SK-N-MC (cell line): Measurements from ENCODE around the gene WBP1.

ENCODE experiments used
- DNase-seq: peaks from one replicate; pipeline ENCODE4 v3.0.0-alpha.2; 2011; ENCODE audit warnings: low read depth, low spot score
- H3K27ac ChIP-seq: fragments of 200-600 bp; sonication (generic); 2 replicates; pipeline ENCODE4 v1.5.1; 2016; ENCODE audit warnings: mixed run types
- H3K36me3 ChIP-seq: fragments of 200-600 bp; sonication (generic); 2 replicates; pipeline ENCODE4 v1.6.1; 2017; ENCODE audit warnings: antibody characterized with exemption, low read length, mixed read lengths; ENCODE audit not compliant: insufficient read depth
- H3K4me3 ChIP-seq: fragments of 200-600 bp; sonication (generic); 2 replicates; pipeline ENCODE4 v1.5.1; 2016
- H3K9ac ChIP-seq: fragments of 200-600 bp; sonication (generic); 2 replicates; pipeline ENCODE4 v1.8.0; 2017; ENCODE audit warnings: mixed run types, mixed read lengths; ENCODE audit not compliant: insufficient read length
- H3K9me3 ChIP-seq: fragments of 200-600 bp; sonication (generic); 2 replicates; pipeline ENCODE4 v1.6.1; 2017; ENCODE audit warnings: low read depth, mild to moderate bottlenecking, antibody characterized with exemption, low read length, moderate library complexity, mixed read lengths
- EZH2 ChIP-seq: fragments of 200-600 bp; sonication (generic); IDR thresholded peaks from one replicate; pipeline ENCODE4 v1.6.1; 2017; ENCODE audit warnings: antibody characterized with exemption
- FOXP2 ChIP-seq: optimal IDR thresholded peaks from 2 replicates; pipeline ENCODE3; 2011; ENCODE audit warnings: mild to moderate bottlenecking, moderate library complexity; ENCODE audit not compliant: insufficient read depth; ENCODE audit errors: extremely low read length, control extremely low read depth
- POLR2AphosphoS5 ChIP-seq: IDR thresholded peaks from 2 replicates; pipeline ENCODE4 v1.6.1; 2012; ENCODE audit warnings: mild to moderate bottlenecking, low read depth, low read length, borderline replicate concordance

Gene WBP1

GRCh38 chr2:74488643-74489481 is 30.6 kb downstream of the WBP1 start:
- Histone ChIP-seq H3K36me3 (peaks cover 14% of the 10 kb centered on the region; the same call in 1 of the 2 replicates), H3K9me3 (no peaks in the 10 kb centered on the region), H3K27ac (no peak overlapping the region), H3K4me3 (no peak overlapping the region), H3K9ac (no peak overlapping the region)
- TF ChIP-seq FOXP2 (no peak), EZH2 (no peak), POLR2AphosphoS5 (no peak)
- no peak for DNase-seq

GRCh38 chr2:74489906-74490305 is 31.7 kb downstream of the WBP1 start:
- no peak for DNase-seq
- Histone ChIP-seq H3K4me3 (no peak overlapping the region), H3K9ac (no peak overlapping the region), H3K36me3 (peaks cover 14% of the 10 kb centered on the region; the same call in 1 of the 2 replicates), H3K9me3 (no peaks in the 10 kb centered on the region), H3K27ac (no peak overlapping the region)
- TF ChIP-seq POLR2AphosphoS5 (no peak), FOXP2 (no peak), EZH2 (no peak)

GRCh38 chr2:74491648-74492544 is 33.7 kb downstream of the WBP1 start:
- H3K9ac ChIP-seq = no peak overlapping the region
- no peak overlapping the region for H3K4me3 ChIP-seq
- TF ChIP-seq EZH2 (no peak), POLR2AphosphoS5 (no peak), FOXP2 (no peak)
- H3K36me3 ChIP-seq = peaks cover 14% of the 10 kb centered on the region; the same call in 1 of the 2 replicates
- H3K9me3 ChIP-seq = no peaks in the 10 kb centered on the region
- H3K27ac ChIP-seq = no peak overlapping the region
- DNase-seq = no peak

DNA sequence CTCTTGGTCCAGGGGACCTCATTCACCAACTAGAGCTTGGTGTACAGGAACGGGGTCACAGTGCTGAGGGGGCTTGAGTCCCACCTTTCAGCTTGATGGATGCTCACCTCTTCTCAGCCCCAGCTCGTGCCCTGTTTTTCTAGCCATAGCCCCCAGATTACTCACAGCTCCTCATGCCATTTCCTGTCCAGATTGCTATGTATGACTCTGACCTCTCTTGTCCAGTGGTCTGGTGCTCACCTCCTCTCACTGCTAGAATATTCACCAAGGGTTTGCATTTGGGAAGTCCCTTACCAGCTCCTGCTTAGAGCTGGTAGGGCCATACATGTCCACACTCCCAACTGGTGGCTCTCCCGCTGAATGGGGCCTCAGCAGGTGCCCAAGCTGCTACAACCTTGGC is 35.3 kb downstream of the WBP1 start:
- no peak for DNase-seq
- no peak for TF ChIP-seq EZH2
- TF ChIP-seq FOXP2 = no peak
- no peak for TF ChIP-seq POLR2AphosphoS5
- no peak overlapping the region for H3K9ac ChIP-seq
- peaks cover 14% of the 10 kb centered on the region; the same call in 1 of the 2 replicates for H3K36me3 ChIP-seq
- H3K9me3 ChIP-seq = no peaks in the 10 kb centered on the region
- H3K4me3 ChIP-seq = no peak overlapping the region
- H3K27ac ChIP-seq = no peak overlapping the region

- Histone ChIP-seq H3K9ac (no peak overlapping the region), H3K9me3 (no peaks in the 10 kb centered on the region), H3K36me3 (peaks cover 14% of the 10 kb centered on the region; the same call in 1 of the 2 replicates), H3K27ac (no peak overlapping the region), H3K4me3 (no peak overlapping the region)
- TF ChIP-seq FOXP2 = no peak
- TF ChIP-seq POLR2AphosphoS5 = no peak
- no peak for TF ChIP-seq EZH2
- DNase-seq = no peak
Measured at GRCh38 chr2:74495440-74495839, 37.2 kb downstream of the WBP1 start.

- Histone ChIP-seq H3K36me3 (peaks cover under 1% of the 10 kb centered on the region; the same call in 1 of the 2 replicates), H3K4me3 (no peak overlapping the region), H3K9me3 (no peaks in the 10 kb centered on the region), H3K27ac (no peak overlapping the region), H3K9ac (no peak overlapping the region)
- no peak for DNase-seq
- TF ChIP-seq EZH2 (no peak), FOXP2 (no peak), POLR2AphosphoS5 (no peak)
Measured at GRCh38 chr2:74496997-74497776, 38.9 kb downstream of the WBP1 start.

DNA sequence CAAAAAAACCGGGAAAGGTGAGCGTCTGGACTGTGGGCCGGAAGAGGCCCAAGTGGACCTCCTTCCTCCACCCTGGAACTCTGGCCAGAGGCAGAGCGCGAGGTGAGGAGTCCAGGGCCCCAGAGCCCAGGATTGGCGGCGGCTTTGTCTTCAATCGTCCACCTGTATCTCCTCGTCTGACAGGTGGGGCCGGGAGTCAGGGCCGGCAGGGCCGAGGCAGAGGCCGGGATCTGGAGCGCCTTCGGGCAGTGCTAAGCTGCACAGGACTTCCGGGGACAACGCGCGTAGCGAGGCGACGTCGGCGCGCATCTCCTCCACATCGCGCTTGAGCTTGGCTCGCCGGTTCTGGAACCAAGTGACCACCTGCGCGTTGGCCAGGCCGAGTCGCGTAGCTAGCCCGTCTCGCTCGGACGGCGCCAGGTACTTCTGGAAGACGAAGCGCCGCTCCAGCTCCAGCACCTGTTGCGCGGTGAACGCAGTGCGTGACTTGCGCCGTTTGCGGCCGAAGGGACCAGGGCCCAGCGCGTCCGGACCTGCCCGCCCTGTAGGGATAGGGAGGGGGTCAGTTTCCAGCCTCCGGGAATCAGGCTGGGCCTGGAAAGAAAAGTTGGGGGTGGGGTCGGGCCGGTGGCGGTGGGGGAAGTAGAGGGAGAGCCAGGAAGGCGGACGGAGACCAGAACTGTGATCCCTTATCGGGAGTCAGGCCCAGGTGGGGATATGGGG is 39.7 kb downstream of the WBP1 start:
- no peak overlapping the region for H3K4me3 ChIP-seq
- TF ChIP-seq EZH2 (no peak), POLR2AphosphoS5 (no peak), FOXP2 (no peak)
- no peak for DNase-seq
- no peaks in the 10 kb centered on the region for H3K9me3 ChIP-seq
- no peaks in the 10 kb centered on the region; the same call in 1 of the 2 replicates for H3K36me3 ChIP-seq
- no peak overlapping the region for H3K27ac ChIP-seq
- no peak overlapping the region for H3K9ac ChIP-seq
